Measurements from ENCODE around the gene DMXL1.
"Not testable (repeated sequence)": the region's sequence is repeated elsewhere in the genome, so short reads cannot be mapped to it uniquely, and the experiment has no call there.

DMXL1 gene

GRCh38 chr5:119067450-119067849 is 3.4 kb upstream of the DMXL1 start:
- DNase-seq (ENCODE audit: extremely low read depth in 1 of 2, low read depth in 1 of 2), result no peak

DNA sequence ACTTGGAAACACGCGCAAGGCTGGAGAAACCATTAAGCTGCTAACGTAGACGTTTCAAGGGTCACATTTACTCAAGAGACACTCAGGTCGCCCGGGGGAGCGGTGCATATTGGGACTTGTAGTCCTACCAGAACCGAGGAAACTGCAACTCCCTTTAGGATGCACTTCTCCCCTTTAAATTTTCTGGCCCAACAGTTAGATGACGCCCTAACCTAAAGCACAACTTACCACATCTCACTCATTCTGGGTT is 384 bp upstream of the DMXL1 start:
- no peak for DNase-seq (ENCODE audit: extremely low read depth in 1 of 2, low read depth in 1 of 2)

GRCh38 chr5:119071561-119071995 is 691 bp downstream of the DMXL1 start:
- DNase-seq (ENCODE audit: extremely low read depth in 1 of 2, low read depth in 1 of 2), result no peak

DNA sequence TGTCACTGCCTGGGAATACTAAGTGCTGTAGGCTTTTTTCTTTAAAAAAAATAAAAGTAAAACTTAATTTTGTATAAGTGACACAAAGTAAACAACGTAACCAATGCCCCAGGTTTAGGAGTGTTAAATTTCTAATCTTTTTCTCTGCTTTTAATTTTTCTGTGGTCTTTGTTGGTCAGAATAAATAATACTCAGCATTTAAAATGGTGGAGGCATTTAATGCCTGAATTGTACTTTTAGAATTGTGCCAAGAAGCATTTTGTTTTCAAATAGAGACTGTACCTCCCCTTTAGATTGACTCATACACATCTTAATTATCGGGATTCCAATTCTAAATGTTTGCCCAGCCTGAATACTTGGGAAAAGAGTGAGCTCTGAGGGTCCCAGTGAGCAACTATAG is 1.6 kb downstream of the DMXL1 start:
- no peak for DNase-seq (ENCODE audit: extremely low read depth in 1 of 2, low read depth in 1 of 2)

- not testable (repeated sequence) for DNase-seq (ENCODE audit: extremely low read depth in 1 of 2, low read depth in 1 of 2)
Measured at GRCh38 chr5:119073746-119074337, 3.0 kb downstream of the DMXL1 start.

DNA sequence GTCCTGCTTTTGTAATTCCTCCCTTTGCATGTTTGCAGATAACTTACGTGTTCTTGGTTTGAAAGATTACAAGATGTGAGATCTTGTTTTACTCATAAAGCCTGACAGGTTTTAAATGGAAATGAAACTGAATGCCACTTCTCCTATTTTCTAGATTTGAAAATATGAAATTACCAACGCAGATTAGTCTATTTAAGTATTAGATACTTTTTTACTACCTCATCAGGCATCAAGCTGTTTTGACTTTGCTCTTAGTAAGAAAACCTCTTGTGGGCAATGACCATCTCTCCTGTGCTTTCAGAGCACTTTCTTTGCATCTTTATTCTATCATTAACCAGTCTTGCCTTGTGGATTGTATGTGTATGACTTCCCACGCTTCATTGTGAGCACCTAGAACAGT is 3.5 kb downstream of the DMXL1 start:
- no peak for DNase-seq (ENCODE audit: extremely low read depth in 1 of 2, low read depth in 1 of 2)

DNA sequence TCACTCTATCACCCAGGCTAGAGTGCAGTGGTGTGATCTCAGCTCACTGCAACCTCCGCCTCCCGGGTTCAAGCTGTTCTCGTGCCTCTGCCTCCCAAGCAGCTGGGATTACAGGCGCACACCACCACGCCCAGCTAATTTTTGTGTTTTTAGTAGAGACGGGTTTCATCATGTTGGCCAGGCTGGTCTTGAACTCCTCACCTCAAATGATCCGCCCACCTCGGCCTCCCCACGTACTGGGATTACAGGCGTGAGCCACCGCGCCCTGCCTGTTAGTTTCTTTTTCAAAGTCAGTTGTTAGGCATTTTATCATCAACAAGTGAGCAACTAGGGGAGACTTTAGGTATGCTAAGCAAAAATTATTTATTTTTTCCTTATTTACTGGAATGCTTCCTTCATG is 4.4 kb downstream of the DMXL1 start:
- not testable (repeated sequence) for DNase-seq (ENCODE audit: extremely low read depth in 1 of 2, low read depth in 1 of 2)

- no peak for DNase-seq (ENCODE audit: extremely low read depth in 1 of 2, low read depth in 1 of 2)
Measured at GRCh38 chr5:119076080-119076479, 5.2 kb downstream of the DMXL1 start.

DNA sequence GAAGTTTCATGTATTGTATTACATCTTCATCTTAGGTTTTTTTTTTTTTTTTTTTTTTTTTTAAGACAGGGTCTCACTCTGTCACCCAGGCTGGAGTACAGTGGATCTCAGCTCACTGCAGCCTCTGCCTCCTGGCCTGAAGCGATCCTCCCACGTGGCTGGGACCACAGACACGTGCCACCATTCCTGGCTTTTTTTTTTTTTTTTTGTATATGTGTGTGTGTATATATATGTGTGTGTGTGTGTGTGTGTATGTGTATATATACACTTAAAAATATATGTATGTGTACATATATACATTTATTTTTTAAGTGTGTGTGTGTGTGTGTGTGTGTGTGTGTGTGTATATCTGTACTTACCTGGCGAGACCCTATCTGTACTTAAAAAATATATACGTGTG is 6.6 kb downstream of the DMXL1 start:
- no peak for DNase-seq (ENCODE audit: extremely low read depth in 1 of 2, low read depth in 1 of 2)

DNA sequence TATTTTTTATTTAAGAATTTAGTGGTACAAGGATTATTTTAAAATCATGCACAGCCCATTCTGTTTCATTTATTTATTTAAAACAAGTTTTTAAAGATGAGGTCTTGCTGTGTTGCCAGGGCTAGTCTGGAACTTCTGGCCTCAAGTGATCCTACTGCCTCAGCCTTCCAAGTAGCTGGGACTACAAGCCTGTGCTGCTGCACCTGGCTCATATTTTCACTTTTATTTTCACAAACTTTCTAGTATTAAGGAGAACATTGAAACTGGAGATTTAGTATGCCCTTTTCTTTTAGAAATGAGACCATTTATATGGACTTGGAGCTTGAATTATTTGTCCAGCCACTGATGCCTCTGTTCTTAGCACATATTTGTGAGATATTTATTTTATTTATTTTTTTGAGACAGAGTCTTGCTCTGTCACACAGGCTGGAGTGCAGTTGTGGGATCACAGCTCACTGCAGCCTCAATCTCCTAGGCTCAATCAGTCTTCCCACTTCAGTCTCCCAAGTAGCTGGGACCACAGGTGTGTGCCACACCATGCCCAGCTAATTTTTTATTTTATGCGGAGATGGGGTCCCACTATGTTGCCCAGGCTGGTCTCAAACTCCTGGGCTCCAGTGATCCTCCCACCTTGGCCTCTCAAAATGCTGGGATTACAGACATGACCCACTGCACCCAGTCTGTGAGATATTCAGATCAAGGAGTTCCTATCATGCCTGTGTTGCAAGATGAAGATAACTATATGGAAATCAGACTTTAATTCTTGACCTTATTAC is 7.4 kb downstream of the DMXL1 start:
- DNase-seq (ENCODE audit: extremely low read depth in 1 of 2, low read depth in 1 of 2), result no peak

DNA sequence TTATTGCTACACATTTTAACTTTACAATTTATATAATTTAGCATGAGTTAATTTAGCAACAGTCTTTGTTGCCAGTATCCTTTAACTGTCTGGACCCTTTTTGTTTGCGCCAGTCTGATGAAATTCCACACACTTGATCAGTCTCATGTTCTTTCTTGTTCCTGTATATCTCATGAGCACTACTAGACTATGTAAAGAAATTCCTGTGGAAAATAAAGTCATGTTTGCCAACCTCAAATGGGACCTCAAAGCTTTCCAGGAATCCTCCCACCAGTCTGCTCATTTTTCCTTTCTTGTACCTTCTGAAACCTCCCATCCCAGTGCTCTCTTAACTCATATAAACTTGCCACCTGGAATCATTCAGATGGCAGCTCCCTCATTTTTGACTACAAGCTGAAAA is 8.0 kb downstream of the DMXL1 start:
- no peak for DNase-seq (ENCODE audit: extremely low read depth in 1 of 2, low read depth in 1 of 2)

DNA sequence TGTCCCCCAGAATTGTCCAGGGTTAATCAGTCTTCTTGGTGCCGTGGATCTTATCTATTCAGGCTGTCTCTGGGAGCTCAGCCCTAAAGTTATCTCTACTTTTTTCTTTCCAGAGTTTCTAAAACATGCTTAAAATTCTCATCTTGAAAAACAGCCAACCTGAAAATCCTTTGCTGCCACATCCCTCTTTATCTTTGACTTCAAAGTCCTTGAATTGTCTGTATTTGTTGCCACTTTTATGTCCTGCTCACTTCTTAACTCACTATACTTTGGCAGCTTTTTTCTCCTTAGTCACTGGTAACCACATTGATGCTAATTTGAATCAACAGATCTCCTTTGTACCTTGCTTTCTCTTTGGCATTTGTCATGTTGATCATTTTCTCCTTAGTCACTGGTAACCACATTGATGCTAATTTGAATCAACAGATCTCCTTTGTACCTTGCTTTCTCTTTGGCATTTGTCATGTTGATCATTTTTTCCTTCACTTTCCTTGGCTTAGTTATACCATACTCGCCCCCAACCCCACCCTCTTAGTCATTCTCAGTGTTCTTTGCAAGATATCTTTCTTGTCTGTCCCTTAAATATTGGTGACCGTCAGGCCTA is 8.5 kb downstream of the DMXL1 start:
- no peak for DNase-seq (ENCODE audit: extremely low read depth in 1 of 2, low read depth in 1 of 2)

- no peak for DNase-seq (ENCODE audit: extremely low read depth in 1 of 2, low read depth in 1 of 2)
Measured at GRCh38 chr5:119080936-119081335, 10.0 kb downstream of the DMXL1 start.

DNA sequence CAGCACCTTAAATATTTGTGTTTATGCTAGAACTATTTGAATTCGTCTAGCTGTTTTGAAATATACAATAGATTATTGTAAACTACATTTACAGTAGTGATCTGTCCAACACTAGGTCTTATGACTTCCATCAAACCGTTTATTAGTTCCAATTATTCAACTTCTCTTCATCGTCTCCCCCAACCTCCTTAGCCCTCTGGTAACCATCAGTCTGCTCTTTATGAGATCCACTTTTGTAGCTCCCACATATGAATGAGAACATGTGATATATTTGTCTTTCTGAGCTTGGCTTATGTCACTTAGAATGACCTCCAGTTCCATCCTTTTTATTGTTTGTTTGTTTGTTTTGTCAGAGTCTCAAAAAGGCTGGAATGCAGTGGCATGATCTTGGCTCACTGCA is 11.8 kb downstream of the DMXL1 start:
- no peak for DNase-seq (ENCODE audit: extremely low read depth in 1 of 2, low read depth in 1 of 2)

DNA sequence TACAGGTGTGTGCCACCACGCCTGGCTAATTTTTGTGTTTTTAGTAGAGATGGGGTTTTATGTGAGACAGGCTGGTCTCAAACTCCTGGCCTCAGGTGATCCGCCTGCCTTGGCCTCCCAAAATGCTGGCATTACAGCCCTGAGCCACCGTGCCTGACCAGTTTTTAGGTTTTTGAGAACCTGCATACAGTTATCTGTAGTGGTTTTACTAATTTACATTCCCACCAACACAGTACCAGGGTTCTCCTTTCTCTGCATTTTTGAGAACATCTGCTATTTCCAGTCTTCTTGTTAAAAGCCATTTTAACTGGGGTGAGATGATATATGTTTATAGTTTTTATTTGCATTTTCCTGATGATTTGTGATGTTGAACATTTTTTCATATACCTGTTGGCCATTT is 12.8 kb downstream of the DMXL1 start:
- DNase-seq (ENCODE audit: extremely low read depth in 1 of 2, low read depth in 1 of 2), result no peak

GRCh38 chr5:119088438-119088837 is 17.6 kb downstream of the DMXL1 start:
- DNase-seq (ENCODE audit: extremely low read depth in 1 of 2, low read depth in 1 of 2), result no peak

- DNase-seq (ENCODE audit: extremely low read depth in 1 of 2, low read depth in 1 of 2), result no peak
Measured at GRCh38 chr5:119095611-119096010, 24.7 kb downstream of the DMXL1 start.

DNA sequence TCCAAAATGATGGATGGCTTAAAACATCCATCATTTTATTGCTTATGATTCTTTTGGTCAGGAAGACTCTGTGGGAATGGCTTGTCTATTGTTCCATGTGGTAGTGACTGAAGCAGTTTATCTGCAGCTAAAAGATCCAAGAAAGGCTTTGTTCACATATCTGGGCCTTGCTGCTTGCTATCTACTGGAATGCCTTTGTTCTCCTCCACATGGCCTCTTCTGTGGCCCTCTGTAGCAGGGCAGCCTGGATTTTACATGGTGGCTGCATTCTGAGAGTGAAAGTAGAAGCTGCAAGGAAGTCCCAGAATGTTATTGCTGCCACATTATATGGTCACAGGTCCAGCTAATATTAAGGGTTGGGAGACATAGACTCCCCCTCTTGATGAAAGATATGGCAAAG is 35.1 kb downstream of the DMXL1 start:
- DNase-seq (ENCODE audit: extremely low read depth in 1 of 2, low read depth in 1 of 2), result no peak

DNA sequence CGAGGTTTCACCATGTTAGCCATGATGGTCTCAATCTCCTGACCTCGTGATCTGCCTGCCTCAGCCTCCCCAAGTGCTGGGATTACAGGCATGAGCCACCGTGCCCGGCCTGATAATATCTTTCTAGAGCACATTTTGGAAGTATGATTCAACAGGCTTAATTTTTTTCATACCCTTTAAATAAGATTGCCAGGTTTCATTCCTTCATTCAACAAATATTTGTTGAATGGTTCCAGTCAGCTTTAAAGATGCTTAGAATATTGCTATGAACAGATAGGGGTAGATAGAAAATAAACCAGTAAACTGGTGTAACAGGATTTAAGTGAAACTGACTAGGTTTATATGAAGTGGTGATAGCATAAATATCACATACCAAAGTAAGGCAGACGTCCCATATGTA is 41.3 kb downstream of the DMXL1 start:
- DNase-seq (ENCODE audit: extremely low read depth in 1 of 2, low read depth in 1 of 2), result no peak

DNA sequence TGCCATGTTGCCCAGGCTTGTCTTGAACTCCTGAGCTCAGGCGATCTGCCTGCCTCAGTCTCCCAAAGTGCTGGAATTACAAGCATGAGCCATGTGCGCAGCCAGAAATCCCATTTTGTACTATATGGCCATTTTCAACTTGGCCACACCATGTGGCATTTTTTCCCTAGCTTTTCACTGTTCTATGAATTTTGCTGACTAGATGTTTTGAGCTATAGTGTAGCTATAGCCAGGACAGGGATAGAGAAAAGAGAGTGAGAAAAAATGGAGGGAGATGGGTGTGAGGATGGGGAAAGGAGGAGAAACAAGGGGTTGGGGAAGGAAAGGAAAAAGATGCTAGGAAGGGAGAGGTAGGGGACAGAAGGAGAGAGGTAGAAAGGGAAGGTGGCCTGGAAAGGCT is 46.4 kb downstream of the DMXL1 start:
- no peak for DNase-seq (ENCODE audit: extremely low read depth in 1 of 2, low read depth in 1 of 2)

DNA sequence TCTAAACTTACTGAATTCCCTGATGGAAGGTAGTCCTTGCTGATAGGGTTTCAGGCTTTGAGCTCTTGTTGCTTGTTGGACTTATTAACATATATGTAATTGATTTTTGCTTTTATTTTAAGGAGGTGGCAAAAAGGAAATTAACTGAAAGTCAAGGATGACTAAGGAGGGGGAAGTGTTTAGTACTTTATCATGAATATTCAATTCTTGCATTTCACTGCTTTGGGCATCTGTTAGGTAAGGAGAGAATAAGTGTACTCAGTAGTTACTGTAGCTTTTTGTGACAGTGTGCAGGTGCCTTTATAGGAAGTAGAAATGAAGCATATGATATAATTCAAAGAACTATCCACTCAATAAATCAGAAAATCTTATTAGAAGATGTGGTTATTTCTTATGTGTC is 47.1 kb downstream of the DMXL1 start:
- DNase-seq (ENCODE audit: extremely low read depth in 1 of 2, low read depth in 1 of 2), result no peak

- no peak for DNase-seq (ENCODE audit: extremely low read depth in 1 of 2, low read depth in 1 of 2)
Measured at GRCh38 chr5:119120893-119121292, 50.0 kb downstream of the DMXL1 start.

GRCh38 chr5:119122474-119122873 is 51.6 kb downstream of the DMXL1 start:
- not testable (repeated sequence) for DNase-seq (ENCODE audit: extremely low read depth in 1 of 2, low read depth in 1 of 2)
